Body of pancreas (tissue), 4 donors: ENCODE results near the gene PLK1.

Source experiments
- POLR2A ChIP-seq, 3 donors: fragments of 450-650 bp; IDR thresholded peaks; one replicate each; pipeline ENCODE4 v1.6.1; 2016; ENCODE audit warnings: antibody characterized with exemption in 3 of 3, mild to moderate bottlenecking in 2 of 3
- TF ChIP-seq, protein P1 (sequence below), 7 experiments: fragments of 450-650 bp in 4 of 7; fragments of 200-600 bp in 3 of 7; sonication (generic) in 3 of 7; IDR thresholded peaks; one replicate each; pipeline ENCODE4 v1.5.1; 2016 to 2019; ENCODE audit warnings: antibody characterized with exemption in 7 of 7

DNA sequence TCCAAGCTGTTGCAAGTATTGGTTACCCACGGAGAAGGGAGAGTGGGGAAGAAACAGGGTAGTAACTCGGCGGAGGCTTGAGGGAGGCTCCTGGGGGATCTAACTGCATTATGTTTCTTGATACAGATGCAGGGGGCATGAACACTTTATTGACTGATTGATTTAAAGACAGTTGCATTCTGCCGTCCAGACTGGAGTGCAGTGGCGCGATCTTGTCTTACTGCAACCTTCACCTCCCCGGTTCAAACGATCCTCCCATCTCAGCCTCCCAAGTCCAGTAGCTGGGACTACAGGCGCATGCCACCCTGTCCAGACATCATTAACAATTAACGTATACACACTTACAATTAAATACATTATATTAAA, 49.4 kb downstream of the PLK1 start:
- TF ChIP-seq, protein P1, sequence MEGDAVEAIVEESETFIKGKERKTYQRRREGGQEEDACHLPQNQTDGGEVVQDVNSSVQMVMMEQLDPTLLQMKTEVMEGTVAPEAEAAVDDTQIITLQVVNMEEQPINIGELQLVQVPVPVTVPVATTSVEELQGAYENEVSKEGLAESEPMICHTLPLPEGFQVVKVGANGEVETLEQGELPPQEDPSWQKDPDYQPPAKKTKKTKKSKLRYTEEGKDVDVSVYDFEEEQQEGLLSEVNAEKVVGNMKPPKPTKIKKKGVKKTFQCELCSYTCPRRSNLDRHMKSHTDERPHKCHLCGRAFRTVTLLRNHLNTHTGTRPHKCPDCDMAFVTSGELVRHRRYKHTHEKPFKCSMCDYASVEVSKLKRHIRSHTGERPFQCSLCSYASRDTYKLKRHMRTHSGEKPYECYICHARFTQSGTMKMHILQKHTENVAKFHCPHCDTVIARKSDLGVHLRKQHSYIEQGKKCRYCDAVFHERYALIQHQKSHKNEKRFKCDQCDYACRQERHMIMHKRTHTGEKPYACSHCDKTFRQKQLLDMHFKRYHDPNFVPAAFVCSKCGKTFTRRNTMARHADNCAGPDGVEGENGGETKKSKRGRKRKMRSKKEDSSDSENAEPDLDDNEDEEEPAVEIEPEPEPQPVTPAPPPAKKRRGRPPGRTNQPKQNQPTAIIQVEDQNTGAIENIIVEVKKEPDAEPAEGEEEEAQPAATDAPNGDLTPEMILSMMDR (IDR thresholded peaks at IDR 0.05) = peak in 1 of 7 experiments; percentile 4
- TF ChIP-seq POLR2A (IDR thresholded peaks at IDR 0.05) = no peak
